ENCODE measurements around the gene PNPLA7. TPM values are rescaled to one million over a fixed set of nuclear protein-coding genes. Genes with fewer than 3 reads are reported as not detected.

Gene PNPLA7
- total and polyA plus RNA-seq, 2 of the 13 experiments (the other 11 are each of a cell fraction or from before 2014, with no cell fraction given): 0.42 to 1.5 TPM

DNA sequence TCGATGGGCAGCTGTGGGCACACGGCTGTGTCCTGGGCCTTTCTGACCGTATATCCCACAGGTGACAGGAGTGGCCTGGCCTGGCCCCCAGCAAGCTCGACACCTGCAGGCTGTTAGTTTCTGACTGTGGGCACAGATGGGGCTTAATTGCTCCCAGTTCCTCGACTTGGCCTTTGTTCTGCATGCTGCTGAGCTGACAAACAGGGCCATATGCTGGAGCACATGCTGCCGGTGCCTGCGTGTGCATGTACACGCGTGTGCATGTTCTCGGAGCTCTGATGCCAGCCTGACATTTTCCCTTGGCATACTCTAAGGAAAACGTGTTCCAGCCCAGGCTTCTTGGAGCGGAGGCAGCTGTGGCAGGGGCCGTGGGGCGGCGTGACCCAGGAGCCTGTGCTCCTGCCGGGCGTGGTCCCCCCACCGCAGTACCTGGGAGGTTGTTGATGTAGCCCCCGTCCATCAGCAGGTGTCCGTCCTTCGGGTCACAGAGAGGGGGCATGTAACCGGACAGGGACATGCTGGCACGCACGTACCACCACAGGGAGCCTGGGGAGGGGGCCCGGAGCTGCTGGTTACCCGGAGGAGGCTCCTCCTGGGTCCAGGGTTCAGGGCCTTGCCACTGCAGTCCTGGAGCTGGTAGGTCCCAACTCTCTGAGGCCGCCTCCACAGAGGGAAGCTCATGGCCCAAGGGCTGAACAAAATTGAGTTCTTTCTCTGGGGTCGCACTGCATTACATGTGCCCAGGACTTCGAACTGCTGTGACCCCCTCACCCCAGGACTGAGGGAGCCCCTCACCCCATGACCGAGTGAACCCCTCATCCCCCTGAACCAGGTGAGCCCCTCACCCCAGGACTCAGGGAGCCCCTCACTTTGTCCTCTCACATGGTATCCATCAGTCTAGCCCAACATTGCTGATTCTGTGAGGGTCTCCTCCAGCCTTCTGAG lies 86.9 kb downstream of the PNPLA7 start (continued):
- TF ChIP-seq, protein P1, sequence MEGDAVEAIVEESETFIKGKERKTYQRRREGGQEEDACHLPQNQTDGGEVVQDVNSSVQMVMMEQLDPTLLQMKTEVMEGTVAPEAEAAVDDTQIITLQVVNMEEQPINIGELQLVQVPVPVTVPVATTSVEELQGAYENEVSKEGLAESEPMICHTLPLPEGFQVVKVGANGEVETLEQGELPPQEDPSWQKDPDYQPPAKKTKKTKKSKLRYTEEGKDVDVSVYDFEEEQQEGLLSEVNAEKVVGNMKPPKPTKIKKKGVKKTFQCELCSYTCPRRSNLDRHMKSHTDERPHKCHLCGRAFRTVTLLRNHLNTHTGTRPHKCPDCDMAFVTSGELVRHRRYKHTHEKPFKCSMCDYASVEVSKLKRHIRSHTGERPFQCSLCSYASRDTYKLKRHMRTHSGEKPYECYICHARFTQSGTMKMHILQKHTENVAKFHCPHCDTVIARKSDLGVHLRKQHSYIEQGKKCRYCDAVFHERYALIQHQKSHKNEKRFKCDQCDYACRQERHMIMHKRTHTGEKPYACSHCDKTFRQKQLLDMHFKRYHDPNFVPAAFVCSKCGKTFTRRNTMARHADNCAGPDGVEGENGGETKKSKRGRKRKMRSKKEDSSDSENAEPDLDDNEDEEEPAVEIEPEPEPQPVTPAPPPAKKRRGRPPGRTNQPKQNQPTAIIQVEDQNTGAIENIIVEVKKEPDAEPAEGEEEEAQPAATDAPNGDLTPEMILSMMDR (CRISPR knock-in tag; IDR thresholded peaks at IDR 0.05): peak; percentile 43
- TF ChIP-seq ZFP90 (CRISPR knock-in tag; IDR thresholded peaks at IDR 0.05; ENCODE audit: borderline replicate concordance): no peak; the same call in 1 of the 2 replicates
- no peak for TF ChIP-seq SOX6 (IDR thresholded peaks at IDR 0.05)
- peak; percentile 47 for TF ChIP-seq SOX6 (CRISPR knock-in tag; IDR thresholded peaks at IDR 0.05)
- no peak for TF ChIP-seq BCL6 (CRISPR knock-in tag; IDR thresholded peaks at IDR 0.05)
- TF ChIP-seq RCOR2 (CRISPR knock-in tag; IDR thresholded peaks at IDR 0.05): no peak
- no peak for TF ChIP-seq ZNF550 (CRISPR knock-in tag; IDR thresholded peaks at IDR 0.05; ENCODE audit: borderline replicate concordance)
- peak; percentile 69; the same call in 1 of the 2 replicates for TF ChIP-seq MYC (CRISPR knock-in tag; IDR thresholded peaks at IDR 0.05; ENCODE audit: borderline replicate concordance)
- TF ChIP-seq, protein P2, sequence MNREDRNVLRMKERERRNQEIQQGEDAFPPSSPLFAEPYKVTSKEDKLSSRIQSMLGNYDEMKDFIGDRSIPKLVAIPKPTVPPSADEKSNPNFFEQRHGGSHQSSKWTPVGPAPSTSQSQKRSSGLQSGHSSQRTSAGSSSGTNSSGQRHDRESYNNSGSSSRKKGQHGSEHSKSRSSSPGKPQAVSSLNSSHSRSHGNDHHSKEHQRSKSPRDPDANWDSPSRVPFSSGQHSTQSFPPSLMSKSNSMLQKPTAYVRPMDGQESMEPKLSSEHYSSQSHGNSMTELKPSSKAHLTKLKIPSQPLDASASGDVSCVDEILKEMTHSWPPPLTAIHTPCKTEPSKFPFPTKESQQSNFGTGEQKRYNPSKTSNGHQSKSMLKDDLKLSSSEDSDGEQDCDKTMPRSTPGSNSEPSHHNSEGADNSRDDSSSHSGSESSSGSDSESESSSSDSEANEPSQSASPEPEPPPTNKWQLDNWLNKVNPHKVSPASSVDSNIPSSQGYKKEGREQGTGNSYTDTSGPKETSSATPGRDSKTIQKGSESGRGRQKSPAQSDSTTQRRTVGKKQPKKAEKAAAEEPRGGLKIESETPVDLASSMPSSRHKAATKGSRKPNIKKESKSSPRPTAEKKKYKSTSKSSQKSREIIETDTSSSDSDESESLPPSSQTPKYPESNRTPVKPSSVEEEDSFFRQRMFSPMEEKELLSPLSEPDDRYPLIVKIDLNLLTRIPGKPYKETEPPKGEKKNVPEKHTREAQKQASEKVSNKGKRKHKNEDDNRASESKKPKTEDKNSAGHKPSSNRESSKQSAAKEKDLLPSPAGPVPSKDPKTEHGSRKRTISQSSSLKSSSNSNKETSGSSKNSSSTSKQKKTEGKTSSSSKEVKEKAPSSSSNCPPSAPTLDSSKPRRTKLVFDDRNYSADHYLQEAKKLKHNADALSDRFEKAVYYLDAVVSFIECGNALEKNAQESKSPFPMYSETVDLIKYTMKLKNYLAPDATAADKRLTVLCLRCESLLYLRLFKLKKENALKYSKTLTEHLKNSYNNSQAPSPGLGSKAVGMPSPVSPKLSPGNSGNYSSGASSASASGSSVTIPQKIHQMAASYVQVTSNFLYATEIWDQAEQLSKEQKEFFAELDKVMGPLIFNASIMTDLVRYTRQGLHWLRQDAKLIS (CRISPR knock-in tag; IDR thresholded peaks at IDR 0.05): no peak
- TF ChIP-seq, protein P3, sequence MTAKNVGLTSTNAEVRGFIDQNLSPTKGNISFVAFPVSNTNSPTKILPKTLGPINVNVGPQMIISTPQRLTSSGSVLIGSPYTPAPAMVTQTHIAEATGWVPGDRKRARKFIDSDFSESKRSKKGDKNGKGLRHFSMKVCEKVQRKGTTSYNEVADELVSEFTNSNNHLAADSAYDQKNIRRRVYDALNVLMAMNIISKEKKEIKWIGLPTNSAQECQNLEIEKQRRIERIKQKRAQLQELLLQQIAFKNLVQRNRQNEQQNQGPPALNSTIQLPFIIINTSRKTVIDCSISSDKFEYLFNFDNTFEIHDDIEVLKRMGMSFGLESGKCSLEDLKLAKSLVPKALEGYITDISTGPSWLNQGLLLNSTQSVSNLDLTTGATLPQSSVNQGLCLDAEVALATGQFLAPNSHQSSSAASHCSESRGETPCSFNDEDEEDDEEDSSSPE (CRISPR knock-in tag; IDR thresholded peaks at IDR 0.05): peak; percentile 42
- no peak for TF ChIP-seq FOXC1 (CRISPR knock-in tag; IDR thresholded peaks at IDR 0.05; ENCODE audit: borderline replicate concordance)
- TF ChIP-seq, protein P4, sequence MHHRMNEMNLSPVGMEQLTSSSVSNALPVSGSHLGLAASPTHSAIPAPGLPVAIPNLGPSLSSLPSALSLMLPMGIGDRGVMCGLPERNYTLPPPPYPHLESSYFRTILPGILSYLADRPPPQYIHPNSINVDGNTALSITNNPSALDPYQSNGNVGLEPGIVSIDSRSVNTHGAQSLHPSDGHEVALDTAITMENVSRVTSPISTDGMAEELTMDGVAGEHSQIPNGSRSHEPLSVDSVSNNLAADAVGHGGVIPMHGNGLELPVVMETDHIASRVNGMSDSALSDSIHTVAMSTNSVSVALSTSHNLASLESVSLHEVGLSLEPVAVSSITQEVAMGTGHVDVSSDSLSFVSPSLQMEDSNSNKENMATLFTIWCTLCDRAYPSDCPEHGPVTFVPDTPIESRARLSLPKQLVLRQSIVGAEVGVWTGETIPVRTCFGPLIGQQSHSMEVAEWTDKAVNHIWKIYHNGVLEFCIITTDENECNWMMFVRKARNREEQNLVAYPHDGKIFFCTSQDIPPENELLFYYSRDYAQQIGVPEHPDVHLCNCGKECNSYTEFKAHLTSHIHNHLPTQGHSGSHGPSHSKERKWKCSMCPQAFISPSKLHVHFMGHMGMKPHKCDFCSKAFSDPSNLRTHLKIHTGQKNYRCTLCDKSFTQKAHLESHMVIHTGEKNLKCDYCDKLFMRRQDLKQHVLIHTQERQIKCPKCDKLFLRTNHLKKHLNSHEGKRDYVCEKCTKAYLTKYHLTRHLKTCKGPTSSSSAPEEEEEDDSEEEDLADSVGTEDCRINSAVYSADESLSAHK (CRISPR knock-in tag; IDR thresholded peaks at IDR 0.05; ENCODE audit: borderline replicate concordance): 0 out of 2 replicates have a peak, but pooled peaks have one; percentile 30
- no peak for TF ChIP-seq NR1H2 (CRISPR knock-in tag; IDR thresholded peaks at IDR 0.05; ENCODE audit: borderline replicate concordance, low read depth)
- TF ChIP-seq, protein P5, sequence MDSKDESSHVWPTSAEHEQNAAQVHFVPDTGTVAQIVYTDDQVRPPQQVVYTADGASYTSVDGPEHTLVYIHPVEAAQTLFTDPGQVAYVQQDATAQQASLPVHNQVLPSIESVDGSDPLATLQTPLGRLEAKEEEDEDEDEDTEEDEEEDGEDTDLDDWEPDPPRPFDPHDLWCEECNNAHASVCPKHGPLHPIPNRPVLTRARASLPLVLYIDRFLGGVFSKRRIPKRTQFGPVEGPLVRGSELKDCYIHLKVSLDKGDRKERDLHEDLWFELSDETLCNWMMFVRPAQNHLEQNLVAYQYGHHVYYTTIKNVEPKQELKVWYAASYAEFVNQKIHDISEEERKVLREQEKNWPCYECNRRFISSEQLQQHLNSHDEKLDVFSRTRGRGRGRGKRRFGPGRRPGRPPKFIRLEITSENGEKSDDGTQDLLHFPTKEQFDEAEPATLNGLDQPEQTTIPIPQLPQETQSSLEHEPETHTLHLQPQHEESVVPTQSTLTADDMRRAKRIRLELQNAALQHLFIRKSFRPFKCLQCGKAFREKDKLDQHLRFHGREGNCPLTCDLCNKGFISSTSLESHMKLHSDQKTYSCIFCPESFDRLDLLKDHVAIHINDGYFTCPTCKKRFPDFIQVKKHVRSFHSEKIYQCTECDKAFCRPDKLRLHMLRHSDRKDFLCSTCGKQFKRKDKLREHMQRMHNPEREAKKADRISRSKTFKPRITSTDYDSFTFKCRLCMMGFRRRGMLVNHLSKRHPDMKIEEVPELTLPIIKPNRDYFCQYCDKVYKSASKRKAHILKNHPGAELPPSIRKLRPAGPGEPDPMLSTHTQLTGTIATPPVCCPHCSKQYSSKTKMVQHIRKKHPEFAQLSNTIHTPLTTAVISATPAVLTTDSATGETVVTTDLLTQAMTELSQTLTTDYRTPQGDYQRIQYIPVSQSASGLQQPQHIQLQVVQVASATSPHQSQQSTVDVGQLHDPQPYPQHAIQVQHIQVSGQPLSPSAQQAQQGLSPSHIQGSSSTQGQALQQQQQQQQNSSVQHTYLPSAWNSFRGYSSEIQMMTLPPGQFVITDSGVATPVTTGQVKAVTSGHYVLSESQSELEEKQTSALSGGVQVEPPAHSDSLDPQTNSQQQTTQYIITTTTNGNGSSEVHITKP (CRISPR knock-in tag; IDR thresholded peaks at IDR 0.05; ENCODE audit: low read depth): 0 out of 2 replicates have a peak, but pooled peaks have one; percentile 54

Measured in HepG2 (cell line).